Measurements from ENCODE around the gene ZNF565. TPM values are rescaled to one million over a fixed set of nuclear protein-coding genes. Genes with fewer than 3 reads are reported as not detected.

ZNF565 gene
- polyA plus RNA-seq, 2 of the 4 experiments (the other 2 are of a cell fraction), result 4.5 to 5.6 TPM

DNA sequence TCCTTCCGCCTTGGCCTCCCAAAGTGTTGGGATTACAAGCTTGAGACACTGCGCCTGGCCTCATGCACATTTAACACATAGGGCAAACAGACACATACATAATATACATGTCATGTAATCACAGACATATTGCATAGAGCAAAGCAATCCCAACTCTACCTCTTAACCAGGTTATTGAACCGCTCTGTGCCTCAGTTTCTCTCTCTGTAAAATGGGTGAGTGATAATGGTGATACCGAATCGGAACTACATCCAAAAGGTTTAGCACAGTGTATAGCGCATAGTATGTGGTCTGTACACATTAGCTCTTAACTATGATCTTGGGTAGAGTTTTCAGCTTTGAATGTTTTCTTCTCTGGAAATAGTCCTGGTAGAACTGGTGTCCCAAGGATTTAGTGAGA is 69.8 kb downstream of the ZNF565 start:
- Histone ChIP-seq H3K27ac (no peak overlapping the region), H3K9me3 (no peaks in the 10 kb centered on the region), H3K4me2 (no peak overlapping the region), H3K4me1 (peaks cover 9% of the 10 kb centered on the region), H3K4me3 (no peak overlapping the region)
- DNase-seq (ENCODE audit: low read depth in 1 of 2, low spot score in 1 of 2) (no peak), FAIRE-seq (no peak), ATAC-seq (no peak)
- CTCF ChIA-PET, result interaction anchor here (0.6 to 7.1 kb wide), 9 partner anchors 9 to 84 kb away, joined by 3 to 61 read pairs (median 7); no protein-coding TSS in a partner anchor
- TF ChIP-seq PHF8 (IDR thresholded peaks at IDR 0.05; ENCODE audit: borderline replicate concordance, low read depth) (no peak), JUNB (IDR thresholded peaks at IDR 0.05) (no peak), FOXS1 (CRISPR knock-in tag; IDR thresholded peaks at IDR 0.05) (no peak), KDM5A (IDR thresholded peaks at IDR 0.05) (no peak), BHLHE40 (IDR thresholded peaks at IDR 0.05; ENCODE audit: low read depth, low read length) (no peak), CEBPB (IDR thresholded peaks at IDR 0.05) (no peak), TP53 (CRISPR knock-in tag; IDR thresholded peaks at IDR 0.05) (no peak), EHF (CRISPR knock-in tag; IDR thresholded peaks at IDR 0.05) (no peak), ESRRA (IDR thresholded peaks at IDR 0.05; ENCODE audit: borderline replicate concordance, low read length) (no peak), RCOR1 (IDR thresholded peaks at IDR 0.05; ENCODE audit: low read depth, low read length) (no peak), EHMT2 (IDR thresholded peaks at IDR 0.05; ENCODE audit: low read depth) (no peak), CHD2 (IDR thresholded peaks at IDR 0.05; ENCODE audit: low read length, partially characterized antibody) (no peak), SMC3 (IDR thresholded peaks at IDR 0.05) (no peak), FOSB (CRISPR knock-in tag; IDR thresholded peaks at IDR 0.05) (no peak)
- POLR2A ChIA-PET, result interaction anchor here (0.8 to 1.2 kb wide), 2 partner anchors 8 to 30 kb away, joined by 5 read pairs; partner anchors contain the start of gene POLR2I
- WGBS (ENCODE audit: missing lambda C conversion rate), result 95% methylated on average over 6 of the region's 6 CpGs

DNA sequence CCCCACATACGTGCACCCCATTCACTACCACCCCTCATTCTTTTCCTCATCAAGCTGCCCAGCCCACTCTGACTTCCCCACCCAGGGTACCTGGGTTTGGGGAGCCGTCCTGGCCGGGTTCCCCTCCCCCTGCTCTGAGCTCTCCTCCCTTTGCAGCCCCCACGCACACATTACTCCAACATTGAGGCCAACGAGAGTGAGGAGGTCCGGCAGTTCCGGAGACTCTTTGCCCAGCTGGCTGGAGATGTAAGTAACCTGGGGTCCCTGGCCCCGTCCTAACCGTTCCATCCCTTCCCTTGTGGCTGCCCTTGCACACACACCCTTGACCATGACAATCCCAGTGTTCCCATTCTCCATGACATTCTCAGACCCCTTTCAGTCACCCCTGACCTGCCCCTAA is 72.0 kb downstream of the ZNF565 start:
- no peaks in the 10 kb centered on the region for H3K9me3 ChIP-seq
- CTCF ChIA-PET, result interaction anchor here (0.8 to 7.1 kb wide), 7 partner anchors 11 to 41 kb away, joined by 3 to 61 read pairs (median 8); no protein-coding TSS in a partner anchor
- POLR2A ChIA-PET, result no interaction called here
- 98% methylated on average over 9 of the region's 9 CpGs for WGBS (ENCODE audit: missing lambda C conversion rate)
- ATAC-seq, result no peak
- no peak for FAIRE-seq
- H3K4me3 ChIP-seq, result no peak overlapping the region
- no peak overlapping the region for H3K27ac ChIP-seq
- no peak for DNase-seq (ENCODE audit: low read depth in 1 of 2, low spot score in 1 of 2)
- no peak overlapping the region for H3K4me2 ChIP-seq
- TF ChIP-seq RFX5 (IDR thresholded peaks at IDR 0.05), result no peak
- TF ChIP-seq RARB (CRISPR knock-in tag; IDR thresholded peaks at IDR 0.05), result no peak
- TF ChIP-seq TFCP2L1 (CRISPR knock-in tag; IDR thresholded peaks at IDR 0.05), result no peak
- no peak for TF ChIP-seq TP53 (CRISPR knock-in tag; IDR thresholded peaks at IDR 0.05)
- TF ChIP-seq CHD4 (IDR thresholded peaks at IDR 0.05; ENCODE audit: borderline replicate concordance), result no peak
- TF ChIP-seq FOXS1 (CRISPR knock-in tag; IDR thresholded peaks at IDR 0.05), result no peak
- no peak for TF ChIP-seq FOSB (CRISPR knock-in tag; IDR thresholded peaks at IDR 0.05)
- TF ChIP-seq CBX2 (IDR thresholded peaks at IDR 0.05; ENCODE audit: borderline replicate concordance, low read depth), result no peak
- no peak for TF ChIP-seq CEBPB (IDR thresholded peaks at IDR 0.05)
- TF ChIP-seq EHF (CRISPR knock-in tag; IDR thresholded peaks at IDR 0.05), result no peak
- TF ChIP-seq MAFK (IDR thresholded peaks at IDR 0.05; ENCODE audit: partially characterized antibody), result no peak
- TF ChIP-seq ZSCAN20 (CRISPR knock-in tag; IDR thresholded peaks at IDR 0.05), result no peak
- TF ChIP-seq, protein P1, sequence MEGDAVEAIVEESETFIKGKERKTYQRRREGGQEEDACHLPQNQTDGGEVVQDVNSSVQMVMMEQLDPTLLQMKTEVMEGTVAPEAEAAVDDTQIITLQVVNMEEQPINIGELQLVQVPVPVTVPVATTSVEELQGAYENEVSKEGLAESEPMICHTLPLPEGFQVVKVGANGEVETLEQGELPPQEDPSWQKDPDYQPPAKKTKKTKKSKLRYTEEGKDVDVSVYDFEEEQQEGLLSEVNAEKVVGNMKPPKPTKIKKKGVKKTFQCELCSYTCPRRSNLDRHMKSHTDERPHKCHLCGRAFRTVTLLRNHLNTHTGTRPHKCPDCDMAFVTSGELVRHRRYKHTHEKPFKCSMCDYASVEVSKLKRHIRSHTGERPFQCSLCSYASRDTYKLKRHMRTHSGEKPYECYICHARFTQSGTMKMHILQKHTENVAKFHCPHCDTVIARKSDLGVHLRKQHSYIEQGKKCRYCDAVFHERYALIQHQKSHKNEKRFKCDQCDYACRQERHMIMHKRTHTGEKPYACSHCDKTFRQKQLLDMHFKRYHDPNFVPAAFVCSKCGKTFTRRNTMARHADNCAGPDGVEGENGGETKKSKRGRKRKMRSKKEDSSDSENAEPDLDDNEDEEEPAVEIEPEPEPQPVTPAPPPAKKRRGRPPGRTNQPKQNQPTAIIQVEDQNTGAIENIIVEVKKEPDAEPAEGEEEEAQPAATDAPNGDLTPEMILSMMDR (IDR thresholded peaks at IDR 0.05), result no peak
- no peak for TF ChIP-seq PHF8 (IDR thresholded peaks at IDR 0.05; ENCODE audit: borderline replicate concordance, low read depth)
- no peak for TF ChIP-seq HOXA7 (CRISPR knock-in tag; IDR thresholded peaks at IDR 0.05)
- no peak for TF ChIP-seq KDM5A (IDR thresholded peaks at IDR 0.05)
- TF ChIP-seq, protein P2, sequence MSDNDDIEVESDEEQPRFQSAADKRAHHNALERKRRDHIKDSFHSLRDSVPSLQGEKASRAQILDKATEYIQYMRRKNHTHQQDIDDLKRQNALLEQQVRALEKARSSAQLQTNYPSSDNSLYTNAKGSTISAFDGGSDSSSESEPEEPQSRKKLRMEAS (IDR thresholded peaks at IDR 0.05), result no peak
- no peak for TF ChIP-seq POLR2AphosphoS2 (conservative IDR thresholded peaks at IDR 0.05; ENCODE audit: low read length)
- no peak for TF ChIP-seq MYC (IDR thresholded peaks at IDR 0.05; ENCODE audit: borderline replicate concordance, low read length)
- H3K4me1 ChIP-seq, result peaks cover 19% of the 10 kb centered on the region

All from A549 (cell line).